Activated T-helper 2 cell treated with anti-CD3 and anti-CD28 coated beads, Interferon-gamma antibody, Interleukin-2, Interleukin-4, amounts not matched to agents 10 μg/mL and 5 μg/mL and 100 μg/mL, durations not matched to agents 14 hours and 24 hours and 36 hours (primary cell): ENCODE data around the gene SLC8B1. TPM values are rescaled to one million over a fixed set of nuclear protein-coding genes. Genes with fewer than 3 reads are reported as not detected.

Source experiments
- DNase-seq: peaks from one replicate; pipeline ENCODE4 v3.0.0; 2021; ENCODE audit warnings: low spot score
- H3K27ac Mint-ChIP-seq: one replicate; pipeline ENCODE4 v1.8.0; 2021; ENCODE audit warnings: mixed read lengths
- H3K27me3 Mint-ChIP-seq: one replicate; pipeline ENCODE4 v1.8.0; 2021; ENCODE audit warnings: low read depth, mixed read lengths
- H3K36me3 Mint-ChIP-seq: one replicate; pipeline ENCODE4 v1.8.0; 2021; ENCODE audit warnings: low read depth, mixed read lengths
- H3K4me1 Mint-ChIP-seq: one replicate; pipeline ENCODE4 v1.8.0; 2021; ENCODE audit warnings: low read depth, mixed read lengths
- H3K4me3 Mint-ChIP-seq: one replicate; pipeline ENCODE4 v1.8.0; 2021; ENCODE audit warnings: low read depth, mild to moderate bottlenecking, moderate library complexity, mixed read lengths
- H3K9me3 Mint-ChIP-seq: one replicate; pipeline ENCODE4 v1.8.0; 2021; ENCODE audit warnings: mixed read lengths
- intact Hi-C: fragments of 100-400 bp; cut with micrococcal nuclease; formaldehyde crosslinking; loops from one replicate; pipeline ENCODE4 v1.15.1; 2023
- total RNA-seq: library from RNA; stranded (reverse); gene quantifications from 2 replicates; pipeline ENCODE4 v1.2.3, GENCODE V29; 2022

SLC8B1 gene
- total RNA-seq, 1 donor from 2014 or later: 20.8 TPM

DNA sequence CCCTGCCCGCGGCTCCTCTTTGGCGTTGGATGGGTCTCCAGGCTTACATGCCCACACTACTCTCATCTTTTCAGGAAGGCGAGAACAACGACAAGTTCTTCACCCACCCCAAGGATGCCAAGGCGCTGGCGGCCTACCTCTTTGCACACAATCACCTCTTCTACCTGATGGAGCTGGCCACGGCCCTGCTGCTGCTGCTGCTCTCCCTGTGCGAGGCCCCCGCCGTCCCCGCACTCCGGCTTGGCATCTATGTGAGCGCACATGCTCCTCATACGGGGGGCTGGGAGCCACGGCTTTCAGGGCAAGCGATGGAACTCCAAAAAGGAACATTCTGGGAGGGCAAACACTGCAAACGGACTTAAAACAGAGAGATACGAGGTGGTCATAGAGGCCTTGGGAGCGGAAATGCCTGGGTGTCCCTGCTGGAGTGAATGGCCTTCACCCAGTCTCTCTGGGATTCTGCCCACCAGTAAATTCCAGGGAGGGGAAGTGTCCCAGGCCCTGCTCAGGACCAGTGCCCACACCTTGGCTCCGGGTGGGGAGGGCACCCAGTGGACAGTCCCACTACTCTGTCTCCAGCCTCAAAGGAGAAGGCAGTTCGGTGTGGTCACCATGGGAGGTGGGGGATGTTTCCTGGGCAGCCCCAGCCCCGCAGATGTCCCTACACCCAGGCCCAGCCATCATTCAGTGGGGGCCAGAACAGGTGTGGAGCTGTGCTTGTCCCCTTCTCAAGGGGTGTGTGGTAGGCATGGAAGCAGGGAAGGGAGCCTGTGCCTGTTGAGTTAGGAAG lies 68.6 kb downstream of the SLC8B1 start:
- Mint-ChIP-seq H3K36me3 (peaks cover 51% of the 10 kb centered on the region), H3K4me1 (peaks cover 28% of the 10 kb centered on the region), H3K27ac (no peak overlapping the region), H3K4me3 (no peak overlapping the region), H3K9me3 (no peaks in the 10 kb centered on the region), H3K27me3 (no peaks in the 10 kb centered on the region)
- no peak for DNase-seq
- intact Hi-C loops: no loop called here

DNA sequence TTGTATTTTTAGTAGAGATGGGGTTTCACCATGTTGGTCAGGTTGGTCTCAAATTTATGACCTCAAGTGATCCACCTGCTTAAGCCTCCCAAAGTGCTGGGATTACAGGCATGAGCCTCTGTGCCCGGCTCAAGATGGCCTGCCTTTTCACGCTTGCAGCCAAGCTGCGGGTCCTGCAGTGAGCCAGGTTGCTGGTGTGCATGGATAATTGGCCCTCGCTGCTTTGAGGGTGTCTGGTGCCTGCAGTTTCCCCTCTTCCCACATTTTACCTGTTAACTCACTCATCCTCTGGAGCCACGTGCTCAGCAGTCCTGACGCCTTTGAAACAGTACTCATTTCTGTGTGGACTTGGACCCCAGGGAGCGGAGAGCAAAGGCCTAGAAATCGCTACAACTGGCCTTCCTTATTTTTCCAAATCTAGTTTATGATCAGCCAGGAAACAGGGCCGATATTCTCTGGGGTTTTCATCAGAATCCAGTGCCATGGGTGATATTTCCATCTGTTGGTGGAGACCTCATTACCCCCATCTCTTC lies 71.4 kb downstream of the SLC8B1 start:
- no peak for DNase-seq
- no peak overlapping the region for H3K27ac Mint-ChIP-seq
- intact Hi-C loops: no loop called here
- H3K4me1 Mint-ChIP-seq: peaks cover 47% of the 10 kb centered on the region
- H3K27me3 Mint-ChIP-seq: no peaks in the 10 kb centered on the region
- H3K4me3 Mint-ChIP-seq: no peak overlapping the region
- H3K9me3 Mint-ChIP-seq: no peaks in the 10 kb centered on the region
- peaks cover 62% of the 10 kb centered on the region for H3K36me3 Mint-ChIP-seq

- H3K9me3 Mint-ChIP-seq: no peaks in the 10 kb centered on the region
- no peak overlapping the region for H3K27ac Mint-ChIP-seq
- no peak overlapping the region for H3K4me3 Mint-ChIP-seq
- intact Hi-C loops: loop anchor here (1.0 kb wide), 2 partner anchors 10 to 32 kb away; no protein-coding TSS in a partner anchor
- no peak for DNase-seq
- peaks cover 50% of the 10 kb centered on the region for H3K4me1 Mint-ChIP-seq
- no peaks in the 10 kb centered on the region for H3K27me3 Mint-ChIP-seq
- peaks cover 59% of the 10 kb centered on the region for H3K36me3 Mint-ChIP-seq
Observed at GRCh38 chr12:113262710-113263109, 72.2 kb downstream of the SLC8B1 start.

DNA sequence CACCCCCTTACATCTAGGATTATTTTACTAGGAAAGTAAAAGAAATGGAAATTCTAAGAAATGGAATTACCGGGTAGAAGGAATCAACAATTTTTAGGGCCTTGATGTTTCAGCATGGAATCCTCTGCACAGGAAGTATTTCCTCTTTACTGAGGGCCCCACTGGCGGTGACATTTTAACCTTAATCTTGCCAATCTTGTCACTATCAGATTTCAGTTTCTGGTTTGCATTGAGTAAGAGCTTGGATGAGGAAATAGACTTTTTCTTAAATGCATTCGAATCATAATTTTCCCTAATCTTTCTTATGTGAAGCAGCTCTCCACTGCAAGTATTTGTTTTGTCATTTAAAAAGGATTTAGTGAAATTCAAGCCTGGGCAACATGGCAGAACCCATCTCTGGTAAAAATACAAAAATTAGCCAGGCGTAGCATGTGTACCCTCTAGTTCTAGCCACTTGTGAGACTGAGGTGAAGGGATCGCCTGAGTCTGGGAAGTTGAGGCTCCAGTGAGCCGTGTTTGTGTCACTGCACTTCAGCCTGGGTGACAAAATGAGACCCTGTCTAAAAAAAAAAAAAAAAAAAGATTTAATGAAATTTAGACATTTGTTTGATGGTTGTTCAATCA lies 73.0 kb downstream of the SLC8B1 start:
- DNase-seq: peak; percentile 38
- peak overlapping the region; percentile 52 for H3K27ac Mint-ChIP-seq
- H3K9me3 Mint-ChIP-seq: no peaks in the 10 kb centered on the region
- intact Hi-C loops: loop anchor here (1.0 kb wide), 3 partner anchors 10 to 54 kb away; no protein-coding TSS in a partner anchor
- H3K4me1 Mint-ChIP-seq: peaks cover 49% of the 10 kb centered on the region
- H3K36me3 Mint-ChIP-seq: peaks cover 59% of the 10 kb centered on the region
- peak overlapping the region; percentile 54 for H3K4me3 Mint-ChIP-seq
- no peaks in the 10 kb centered on the region for H3K27me3 Mint-ChIP-seq

GRCh38 chr12:113260636-113261300 lies 74.1 kb downstream of the SLC8B1 start:
- no peak overlapping the region for H3K4me3 Mint-ChIP-seq
- H3K4me1 Mint-ChIP-seq: peaks cover 50% of the 10 kb centered on the region
- peaks cover 4% of the 10 kb centered on the region for H3K9me3 Mint-ChIP-seq
- no peak for DNase-seq
- intact Hi-C loops: loop anchor here (1.0 kb wide), 1 partner anchor 52 kb away; no protein-coding TSS in a partner anchor
- peaks cover 53% of the 10 kb centered on the region for H3K36me3 Mint-ChIP-seq
- no peaks in the 10 kb centered on the region for H3K27me3 Mint-ChIP-seq
- no peak overlapping the region for H3K27ac Mint-ChIP-seq

DNA sequence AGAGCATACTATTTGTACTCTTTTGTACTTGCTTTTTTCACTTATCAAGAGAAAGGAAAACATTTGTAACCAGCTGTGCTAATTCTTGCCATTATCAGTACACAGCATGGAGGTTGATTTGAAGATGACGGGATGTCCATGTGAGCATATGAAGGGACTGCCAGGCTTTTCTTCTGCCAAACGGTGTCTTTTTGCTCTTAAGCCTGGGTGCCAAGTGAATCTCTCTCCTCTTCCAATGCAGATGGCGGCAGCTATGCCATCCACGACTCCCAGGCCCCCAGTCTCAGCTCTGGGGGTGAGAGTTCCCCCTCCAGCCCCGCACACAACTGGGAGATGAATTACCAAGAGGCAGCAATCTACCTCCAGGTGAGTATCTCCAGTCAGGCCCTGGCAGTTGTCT lies 74.8 kb downstream of the SLC8B1 start:
- peaks cover 49% of the 10 kb centered on the region for H3K4me1 Mint-ChIP-seq
- intact Hi-C loops: no loop called here
- peaks cover 49% of the 10 kb centered on the region for H3K36me3 Mint-ChIP-seq

GRCh38 chr12:113257564-113257963 lies 77.3 kb downstream of the SLC8B1 start:
- Mint-ChIP-seq H3K9me3 (peaks cover 11% of the 10 kb centered on the region), H3K27ac (no peak overlapping the region), H3K4me3 (no peak overlapping the region), H3K27me3 (no peaks in the 10 kb centered on the region), H3K36me3 (peaks cover 57% of the 10 kb centered on the region), H3K4me1 (peaks cover 34% of the 10 kb centered on the region)
- no peak for DNase-seq
- intact Hi-C loops: no loop called here

More for the DNA sequence above, 74.8 kb downstream of the SLC8B1 start:
- H3K27ac Mint-ChIP-seq: no peak overlapping the region
- H3K27me3 Mint-ChIP-seq: no peaks in the 10 kb centered on the region
- peaks cover 4% of the 10 kb centered on the region for H3K9me3 Mint-ChIP-seq
- H3K4me3 Mint-ChIP-seq: no peak overlapping the region
- no peak for DNase-seq

- Mint-ChIP-seq H3K27me3 (no peaks in the 10 kb centered on the region), H3K4me1 (peaks cover 11% of the 10 kb centered on the region), H3K36me3 (peaks cover 56% of the 10 kb centered on the region), H3K9me3 (peaks cover 11% of the 10 kb centered on the region), H3K4me3 (no peak overlapping the region), H3K27ac (no peak overlapping the region)
- intact Hi-C loops: no loop called here
- DNase-seq: no peak
Observed at GRCh38 chr12:113254298-113254697, 80.6 kb downstream of the SLC8B1 start.

GRCh38 chr12:113253532-113254285 lies 81.2 kb downstream of the SLC8B1 start:
- H3K27me3 Mint-ChIP-seq: no peaks in the 10 kb centered on the region
- H3K36me3 Mint-ChIP-seq: peaks cover 53% of the 10 kb centered on the region
- peaks cover 8% of the 10 kb centered on the region for H3K4me1 Mint-ChIP-seq

GRCh38 chr12:113252494-113252893 lies 82.4 kb downstream of the SLC8B1 start:
- H3K27me3 Mint-ChIP-seq: no peaks in the 10 kb centered on the region
- intact Hi-C loops: no loop called here
- H3K27ac Mint-ChIP-seq: no peak overlapping the region
- H3K9me3 Mint-ChIP-seq: peaks cover 11% of the 10 kb centered on the region
- no peak overlapping the region for H3K4me3 Mint-ChIP-seq
- H3K4me1 Mint-ChIP-seq: peaks cover 3% of the 10 kb centered on the region
- DNase-seq: no peak
- H3K36me3 Mint-ChIP-seq: peaks cover 53% of the 10 kb centered on the region

More at GRCh38 chr12:113253532-113254285, 81.2 kb downstream of the SLC8B1 start:
- intact Hi-C loops: no loop called here
- Mint-ChIP-seq H3K27ac (no peak overlapping the region), H3K4me3 (no peak overlapping the region), H3K9me3 (peaks cover 11% of the 10 kb centered on the region)
- no peak for DNase-seq

DNA sequence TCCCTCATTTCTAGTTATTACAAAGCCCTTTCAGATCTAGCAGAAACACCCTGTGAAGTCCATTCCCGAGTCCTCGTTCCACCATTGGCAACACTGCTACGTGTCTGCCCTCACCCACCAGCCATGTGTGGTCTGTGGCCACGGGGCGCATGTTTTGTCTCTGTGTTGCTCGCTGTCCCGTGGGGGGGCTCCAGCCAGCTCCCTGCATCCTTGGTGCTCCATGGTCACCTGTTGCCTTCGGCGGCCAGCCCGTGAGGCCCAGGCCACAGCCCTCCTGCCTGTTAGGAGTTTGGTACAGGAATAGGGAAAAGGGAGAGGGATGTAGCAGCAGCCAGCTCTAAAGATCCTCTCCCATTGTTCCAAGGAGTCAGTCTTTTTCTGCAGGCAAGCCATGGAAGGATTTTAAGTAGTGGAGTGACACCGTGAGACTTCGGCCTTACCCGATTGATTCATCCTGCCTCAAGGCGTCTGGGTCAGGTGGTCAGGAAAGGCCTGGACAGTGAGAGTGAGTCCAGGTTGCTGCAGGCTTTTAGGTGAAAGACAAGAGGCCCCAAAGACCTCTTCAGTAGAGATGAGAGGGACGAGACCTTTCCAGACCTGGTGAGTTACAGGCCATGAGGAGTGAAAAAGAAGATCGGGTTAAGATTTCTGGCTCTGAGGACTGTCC lies 83.4 kb downstream of the SLC8B1 start:
- H3K36me3 Mint-ChIP-seq: peaks cover 47% of the 10 kb centered on the region
- DNase-seq: no peak
- H3K9me3 Mint-ChIP-seq: peaks cover 7% of the 10 kb centered on the region
- H3K27ac Mint-ChIP-seq: no peak overlapping the region
- H3K4me3 Mint-ChIP-seq: no peak overlapping the region
- no peaks in the 10 kb centered on the region for H3K27me3 Mint-ChIP-seq
- intact Hi-C loops: no loop called here
- H3K4me1 Mint-ChIP-seq: no peaks in the 10 kb centered on the region

- no peak for DNase-seq
- intact Hi-C loops: no loop called here
- H3K4me3 Mint-ChIP-seq: no peak overlapping the region
- H3K27me3 Mint-ChIP-seq: no peaks in the 10 kb centered on the region
- H3K4me1 Mint-ChIP-seq: no peaks in the 10 kb centered on the region
- H3K27ac Mint-ChIP-seq: no peak overlapping the region
- peaks cover 7% of the 10 kb centered on the region for H3K9me3 Mint-ChIP-seq
- peaks cover 45% of the 10 kb centered on the region for H3K36me3 Mint-ChIP-seq
Observed at GRCh38 chr12:113250045-113250444, 84.9 kb downstream of the SLC8B1 start.
